B cell (primary cell): ENCODE results near the gene GRPEL1. TPM values are rescaled to one million over a fixed set of nuclear protein-coding genes. Genes with fewer than 3 reads are reported as not detected.

Source experiments
- ATAC-seq: fragments of 200-7000 bp; cut with Tn5 transposase; one replicate; pipeline ENCODE4 v1.10.0; 2021; ENCODE audit warnings: low read depth, mild to moderate bottlenecking, moderate number of reproducible peaks, moderate library complexity
- CTCF ChIA-PET: fragments of 350-600 bp; sonication (Branson Sonifier 250); formaldehyde crosslinking; loops from one replicate; lab custom pipeline; 2021; ENCODE audit warnings: antibody characterized with exemption, inconsistent platforms; lab: Charles Lee
- POLR2A ChIA-PET: fragments of 350-600 bp; sonication (Branson Sonifier 250); formaldehyde crosslinking; loops from one replicate; lab custom pipeline; 2021; ENCODE audit warnings: antibody characterized with exemption; lab: Charles Lee
- DNase-seq: peaks from one replicate; pipeline ENCODE4 v3.0.0; 2013
- H2AFZ ChIP-seq: 2 replicates; pipeline ENCODE4 v1.6.1; 2012; ENCODE audit warnings: mild to moderate bottlenecking, low read depth, low read length; ENCODE audit not compliant: insufficient read depth, poor library complexity, severe bottlenecking
- H3K27ac ChIP-seq, 2 donors: 1 replicate in 1 of 2; 2 replicates in 1 of 2; pipeline ENCODE4 v1.5.1; 2012 to 2013; ENCODE audit warnings: low read length in 2 of 2, mild to moderate bottlenecking in 2 of 2, moderate library complexity in 1 of 2
- H3K27me3 ChIP-seq, 4 experiments: fragments of 200-600 bp in 1 of 4; sonication (generic) in 1 of 4; replicated peaks in 1 of 4; 1 replicate in 2 of 4; 2 replicates in 2 of 4; pipeline versions ENCODE4 v1.6.1 to v1.7.0; 2013 to 2016; ENCODE audit warnings: low read length in 3 of 4, mild to moderate bottlenecking in 2 of 4, mixed read lengths in 1 of 4, moderate library complexity in 1 of 4; ENCODE audit not compliant: insufficient read depth in 4 of 4, control insufficient read depth in 3 of 4; ENCODE audit errors: control extremely low read depth in 1 of 4
- H3K36me3 ChIP-seq, 2 experiments: replicated peaks in 1 of 2; 1 replicate in 1 of 2; 2 replicates in 1 of 2; pipeline versions ENCODE4 v1.6.1 to v1.7.1; 2013; ENCODE audit warnings: low read length in 1 of 2; ENCODE audit not compliant: insufficient read depth in 2 of 2, control insufficient read depth in 1 of 2; ENCODE audit errors: control extremely low read depth in 1 of 2, extremely low read depth in 1 of 2
- H3K4me1 ChIP-seq, 2 donors: fragments of 200-600 bp in 1 of 2; sonication (generic) in 1 of 2; 1 replicate in 1 of 2; 2 replicates in 1 of 2; pipeline versions ENCODE4 v1.5.1 to v1.6.1; 2013 to 2017; ENCODE audit warnings: low read length in 2 of 2; ENCODE audit not compliant: control insufficient read depth in 2 of 2, insufficient read depth in 2 of 2
- H3K4me2 ChIP-seq: replicated peaks from 2 replicates; pipeline ENCODE3; 2012; ENCODE audit warnings: mild to moderate bottlenecking, low read depth, low read length; ENCODE audit not compliant: poor library complexity, severe bottlenecking
- H3K4me3 ChIP-seq, 5 experiments: fragments of 200-600 bp in 1 of 5; sonication (generic) in 1 of 5; 1 replicate in 3 of 5; 2 replicates in 2 of 5; pipeline versions ENCODE4 v1.5.1 to v1.7.0; 2011 to 2016; ENCODE audit warnings: low read length in 4 of 5, mild to moderate bottlenecking in 4 of 5, low read depth in 2 of 5, control low read depth in 1 of 5, moderate library complexity in 1 of 5; ENCODE audit not compliant: insufficient read depth in 1 of 5; ENCODE audit errors: control extremely low read depth in 1 of 5, extremely low read depth in 1 of 5
- H3K79me2 ChIP-seq: fragments of 200-600 bp; sonication (generic); one replicate; pipeline ENCODE4 v1.6.0; 2016; ENCODE audit warnings: low read length; ENCODE audit not compliant: control insufficient read depth, insufficient read depth
- H3K9ac ChIP-seq: fragments of 200-600 bp; sonication (generic); 2 replicates; pipeline ENCODE4 v1.6.1; 2017; ENCODE audit warnings: mild to moderate bottlenecking, low read length, moderate library complexity
- H3K9me3 ChIP-seq, 3 donors: one replicate each; pipeline versions ENCODE4 v1.6.1 to v1.7.1; 2013; ENCODE audit warnings: low read length in 2 of 3; ENCODE audit not compliant: control insufficient read depth in 2 of 3, insufficient read depth in 1 of 3; ENCODE audit errors: control extremely low read depth in 1 of 3
- H4K20me1 ChIP-seq: 2 replicates; pipeline ENCODE4 v1.6.0; 2012; ENCODE audit warnings: mild to moderate bottlenecking, low read length; ENCODE audit not compliant: insufficient read depth, control insufficient read depth, poor library complexity, severe bottlenecking
- H3K27ac Mint-ChIP-seq: one replicate; pipeline ENCODE4 v1.8.0; 2021; ENCODE audit warnings: mixed read lengths
- H3K27me3 Mint-ChIP-seq: one replicate; pipeline ENCODE4 v1.8.0; 2021; ENCODE audit warnings: mixed read lengths
- H3K4me1 Mint-ChIP-seq: one replicate; pipeline ENCODE4 v1.8.0; 2021; ENCODE audit warnings: mixed read lengths
- H3K4me3 Mint-ChIP-seq: one replicate; pipeline ENCODE4 v1.8.0; 2021; ENCODE audit warnings: mixed read lengths
- H3K9me3 Mint-ChIP-seq: one replicate; pipeline ENCODE4 v1.8.0; 2022; ENCODE audit warnings: mixed read lengths; ENCODE audit not compliant: insufficient read depth
- CTCF ChIP-seq: fragments of 200-600 bp; IDR thresholded peaks from one replicate; pipeline ENCODE4 v1.8.0; 2022; ENCODE audit warnings: antibody characterized with exemption, mild to moderate bottlenecking
- EZH2 ChIP-seq: IDR thresholded peaks from 2 replicates; pipeline ENCODE4 v1.6.1; 2012; ENCODE audit warnings: borderline replicate concordance, low read depth, mild to moderate bottlenecking, moderate library complexity, low read length; ENCODE audit not compliant: insufficient read depth, poor library complexity, severe bottlenecking
- WGBS: methylation state at CpG from one replicate; pipeline ENCODE4 v1.1.5; 2013; ENCODE audit warnings: missing lambda C conversion rate; ENCODE audit not compliant: insufficient coverage; 5-methylcytosine and 5-hydroxymethylcytosine counted together
- intact Hi-C: fragments of 100-400 bp; cut with micrococcal nuclease; formaldehyde crosslinking; loops from one replicate; pipeline ENCODE4 v1.10.0; 2022
- polyA plus RNA-seq: library from polyadenylated mRNA; depleted of rRNA; stranded (reverse); fragments of >200 nt; gene quantifications from 2 replicates; pipeline ENCODE4 v1.2.3, GENCODE V29; 2012
- total RNA-seq, 2 donors: library from RNA; stranded (reverse); fragments of 120-200 nt in 1 of 2; gene quantifications; 1 replicate in 1 of 2; 2 replicates in 1 of 2; pipeline versions ENCODE4 v1.2.3 to v1.2.4, GENCODE V29; 2013 to 2022

GRPEL1 gene
- total and polyA plus RNA-seq, 2 donors (not counting 1 experiment from before 2014, with no cell fraction given) = 15.0 to 26.0 TPM

GRCh38 chr4:7111441-7111840, 43.6 kb upstream of the GRPEL1 start:
- Histone ChIP-seq H3K4me1 (no peaks in the 10 kb centered on the region), H3K4me3 (no peak overlapping the region)
- CTCF ChIA-PET = interaction anchor here (1.5 kb wide), 1 partner anchor 10 kb away, joined by 4 read pairs; no protein-coding TSS in a partner anchor

GRCh38 chr4:7110546-7110945, 42.7 kb upstream of the GRPEL1 start:
- 81% methylated on average over 4 of the region's 4 CpGs for WGBS
- no peaks in the 10 kb centered on the region for H3K4me1 Mint-ChIP-seq
- H2AFZ ChIP-seq = no peak overlapping the region
- ChIA-PET CTCF (no interaction called here), POLR2A (no interaction called here)
- ATAC-seq (no peak), DNase-seq (no peak)
- H3K4me2 ChIP-seq = no peak overlapping the region
- H3K4me3 Mint-ChIP-seq = no peak overlapping the region
- no peaks in the 10 kb centered on the region for H3K4me1 ChIP-seq
- no peaks in the 10 kb centered on the region for H3K27me3 Mint-ChIP-seq
- H3K27ac Mint-ChIP-seq = no peak overlapping the region
- intact Hi-C loops = no loop called here
- H3K27me3 ChIP-seq = no peaks in the 10 kb centered on the region
- no peak overlapping the region for H3K9ac ChIP-seq
- H3K36me3 ChIP-seq = no peaks in the 10 kb centered on the region
- H3K9me3 Mint-ChIP-seq = no peaks in the 10 kb centered on the region
- no peak overlapping the region for H3K4me3 ChIP-seq
- no peak for TF ChIP-seq CTCF
- TF ChIP-seq EZH2 = no peak
- H4K20me1 ChIP-seq = no peaks in the 10 kb centered on the region
- no peak overlapping the region for H3K27ac ChIP-seq
- H3K9me3 ChIP-seq = peaks cover 0 to 19% (median 0%) of the 10 kb centered on the region in 3 donors
- no peaks in the 10 kb centered on the region for H3K79me2 ChIP-seq

More at GRCh38 chr4:7111441-7111840, 43.6 kb upstream of the GRPEL1 start:
- Histone ChIP-seq H3K9me3 (peaks cover 0 to 19% (median 0%) of the 10 kb centered on the region in 3 donors), H2AFZ (no peak overlapping the region), H3K4me2 (no peak overlapping the region), H3K79me2 (no peaks in the 10 kb centered on the region), H3K27me3 (no peaks in the 10 kb centered on the region), H3K36me3 (no peaks in the 10 kb centered on the region), H4K20me1 (no peaks in the 10 kb centered on the region), H3K27ac (no peak overlapping the region), H3K9ac (no peak overlapping the region)
- DNase-seq = no peak
- TF ChIP-seq EZH2 (no peak), CTCF (no peak)
- Mint-ChIP-seq H3K4me1 (no peaks in the 10 kb centered on the region), H3K27me3 (no peaks in the 10 kb centered on the region), H3K4me3 (no peak overlapping the region), H3K27ac (no peak overlapping the region), H3K9me3 (no peaks in the 10 kb centered on the region)
- POLR2A ChIA-PET = no interaction called here
- intact Hi-C loops = no loop called here
- ATAC-seq = no peak
- WGBS = 82% methylated on average over 8 of the region's 8 CpGs
